ENCODE measurements around the gene GH1.
"Not testable (repeated sequence)": the region's sequence is repeated elsewhere in the genome, so short reads cannot be mapped to it uniquely, and the experiment has no call there.

GH1 gene

GRCh38 chr17:63926164-63926563, 7.5 kb upstream of the GH1 start:
- no peak for DNase-seq (ENCODE audit: low read depth)

- DNase-seq (ENCODE audit: low read depth), result no peak
Observed at GRCh38 chr17:63925615-63926014, 7.0 kb upstream of the GH1 start.

GRCh38 chr17:63922402-63922801, 3.8 kb upstream of the GH1 start:
- not testable (repeated sequence) for DNase-seq (ENCODE audit: low read depth)

DNA sequence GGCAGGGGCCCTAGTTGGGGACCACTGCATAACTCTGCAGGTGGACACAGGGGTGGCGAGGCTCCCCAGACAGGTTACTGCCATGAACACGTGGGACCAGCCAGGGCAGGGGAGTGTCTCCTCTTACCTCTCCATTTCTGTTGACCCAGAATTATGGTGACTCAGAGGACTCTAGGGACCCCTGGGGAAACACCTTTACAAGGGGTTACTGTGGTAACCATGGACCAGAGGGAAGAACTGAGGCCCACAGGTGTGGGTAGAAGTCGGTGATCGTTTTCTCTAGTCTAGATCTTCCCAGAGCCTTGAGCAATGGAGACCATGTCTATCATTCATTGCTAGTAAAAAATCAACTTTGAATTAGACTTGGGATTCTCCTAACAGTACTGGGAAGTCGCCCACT, 2.1 kb upstream of the GH1 start:
- DNase-seq (ENCODE audit: low read depth), result not testable (repeated sequence)

DNA sequence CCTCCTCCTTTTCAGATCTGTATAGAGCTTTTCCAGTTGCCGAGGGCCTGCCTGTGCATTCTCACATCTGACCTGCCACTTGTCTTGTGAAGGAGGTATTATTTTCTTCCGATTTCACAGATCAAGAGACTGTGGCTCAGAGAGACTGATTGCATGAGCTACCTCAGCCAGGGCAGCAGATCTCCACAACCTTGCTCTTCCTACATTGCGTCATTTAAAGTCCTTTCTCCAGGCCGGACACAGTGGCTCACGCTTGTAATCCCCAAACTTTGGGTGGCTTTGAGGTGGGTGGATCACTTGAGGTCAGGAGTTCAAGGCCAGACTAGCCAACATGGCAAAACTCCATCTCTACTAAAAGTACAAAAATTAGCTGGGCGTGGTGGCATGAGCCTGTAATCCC, 1.4 kb upstream of the GH1 start:
- DNase-seq (ENCODE audit: low read depth), result not testable (repeated sequence)

- DNase-seq (ENCODE audit: low read depth), result peak; percentile 42
Observed at GRCh38 chr17:63919311-63919723, 678 bp upstream of the GH1 start.

- DNase-seq (ENCODE audit: low read depth), result no peak
Observed at GRCh38 chr17:63918305-63918704, 334 bp downstream of the GH1 start.

DNA sequence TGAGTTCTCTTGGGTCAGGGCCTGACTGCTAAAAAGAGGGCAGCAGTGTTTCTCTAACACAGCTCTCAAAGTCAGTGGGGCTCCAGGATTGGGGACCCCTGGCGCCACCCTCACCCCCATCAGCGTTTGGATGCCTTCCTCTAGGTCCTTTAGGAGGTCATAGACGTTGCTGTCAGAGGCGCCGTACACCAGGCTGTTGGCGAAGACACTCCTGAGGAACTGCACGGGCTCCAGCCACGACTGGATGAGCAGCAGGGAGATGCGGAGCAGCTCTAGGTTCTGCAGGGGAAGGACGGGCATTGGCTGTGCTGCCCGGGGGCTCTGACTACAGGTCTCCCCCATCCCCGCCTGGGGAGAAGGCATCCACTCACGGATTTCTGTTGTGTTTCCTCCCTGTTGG, 993 bp downstream of the GH1 start:
- no peak for DNase-seq (ENCODE audit: low read depth)

DNA sequence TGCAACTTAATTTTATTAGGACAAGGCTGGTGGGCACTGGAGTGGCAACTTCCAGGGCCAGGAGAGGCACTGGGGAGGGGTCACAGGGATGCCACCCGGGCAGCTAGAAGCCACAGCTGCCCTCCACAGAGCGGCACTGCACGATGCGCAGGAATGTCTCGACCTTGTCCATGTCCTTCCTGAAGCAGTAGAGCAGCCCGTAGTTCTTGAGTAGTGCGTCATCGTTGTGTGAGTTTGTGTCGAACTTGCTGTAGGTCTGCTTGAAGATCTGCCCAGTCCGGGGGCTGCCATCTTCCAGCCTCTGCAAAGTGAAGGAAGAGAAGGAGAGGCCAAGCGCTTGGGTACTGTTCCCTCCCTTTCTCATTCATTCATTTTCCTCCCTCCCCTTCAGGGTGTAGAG, 1.4 kb downstream of the GH1 start:
- DNase-seq (ENCODE audit: low read depth), result not testable (repeated sequence)

GRCh38 chr17:63916566-63917185, 2.0 kb downstream of the GH1 start:
- DNase-seq (ENCODE audit: low read depth), result no peak

GRCh38 chr17:63915753-63916152, 2.9 kb downstream of the GH1 start:
- not testable (repeated sequence) for DNase-seq (ENCODE audit: low read depth)

- DNase-seq (ENCODE audit: low read depth), result no peak
Observed at GRCh38 chr17:63914471-63914870, 4.2 kb downstream of the GH1 start.

GRCh38 chr17:63911657-63912100, 7.0 kb downstream of the GH1 start:
- DNase-seq (ENCODE audit: low read depth), result peak; percentile 32

- no peak for DNase-seq (ENCODE audit: low read depth)
Observed at GRCh38 chr17:63911041-63911635, 7.5 kb downstream of the GH1 start, which contains the start of gene CSHL1. TSS of gene CSHL1 (minus strand) at chr17:63911258. CDS start at chr17:63911196, 62 bp downstream.

DNA sequence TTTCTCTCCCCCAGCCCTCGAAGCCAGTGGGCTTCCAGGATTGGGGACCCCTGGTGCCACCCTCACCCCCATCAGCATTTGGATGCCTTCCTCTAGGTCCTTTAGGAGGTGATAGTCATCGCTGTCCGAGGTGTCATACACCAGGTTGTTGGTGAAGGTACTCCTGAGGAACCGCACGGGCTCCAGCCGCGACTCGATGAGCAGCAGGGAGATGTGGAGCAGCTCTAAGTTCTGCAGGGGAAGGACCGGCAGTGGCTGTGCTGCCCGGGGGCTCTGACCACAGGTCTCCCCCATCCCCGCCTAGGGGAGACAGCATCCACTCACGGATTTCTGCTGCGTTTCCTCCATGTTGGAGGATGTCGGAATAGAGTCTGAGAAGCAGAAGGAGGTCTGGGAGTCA, 8.5 kb downstream of the GH1 start:
- no peak for DNase-seq (ENCODE audit: low read depth)

- DNase-seq (ENCODE audit: low read depth), result not testable (repeated sequence)
Observed at GRCh38 chr17:63909586-63909985, 9.1 kb downstream of the GH1 start.

DNA sequence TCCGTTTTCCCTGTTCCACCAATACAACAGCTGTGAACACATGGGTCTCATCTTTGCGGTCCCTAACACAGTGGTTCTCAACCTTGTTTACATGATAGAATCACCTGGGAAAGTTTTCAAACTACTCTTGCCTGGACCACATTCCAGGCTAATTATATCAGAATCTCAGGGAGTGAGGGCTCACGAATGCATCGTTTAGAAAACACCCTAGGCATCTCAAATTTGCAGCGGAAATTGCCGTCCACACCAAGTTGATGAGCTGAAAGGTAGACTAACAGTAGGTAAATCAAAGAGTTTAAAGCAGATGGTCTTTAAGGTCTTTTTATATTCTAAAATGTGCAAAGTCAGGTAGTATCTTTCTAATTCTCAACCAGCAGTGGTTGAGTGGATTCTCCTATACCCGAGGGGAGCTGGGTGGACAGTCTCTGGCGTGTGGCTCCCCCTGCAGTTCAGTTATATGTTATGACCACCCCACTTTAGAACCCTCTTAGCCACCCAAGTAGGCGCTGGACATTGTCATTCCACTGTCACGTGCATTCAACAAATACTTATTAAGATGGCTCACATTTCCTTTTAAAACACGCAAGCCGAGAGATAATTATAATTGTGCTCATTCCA, 11.4 kb downstream of the GH1 start:
- not testable (repeated sequence) for DNase-seq (ENCODE audit: low read depth)

GRCh38 chr17:63904796-63905195, 13.8 kb downstream of the GH1 start:
- not testable (repeated sequence) for DNase-seq (ENCODE audit: low read depth)

- not testable (repeated sequence) for DNase-seq (ENCODE audit: low read depth)
Observed at GRCh38 chr17:63903787-63904201, 14.8 kb downstream of the GH1 start.

- not testable (repeated sequence) for DNase-seq (ENCODE audit: low read depth)
Observed at GRCh38 chr17:63901971-63902370, 16.7 kb downstream of the GH1 start.

DNA sequence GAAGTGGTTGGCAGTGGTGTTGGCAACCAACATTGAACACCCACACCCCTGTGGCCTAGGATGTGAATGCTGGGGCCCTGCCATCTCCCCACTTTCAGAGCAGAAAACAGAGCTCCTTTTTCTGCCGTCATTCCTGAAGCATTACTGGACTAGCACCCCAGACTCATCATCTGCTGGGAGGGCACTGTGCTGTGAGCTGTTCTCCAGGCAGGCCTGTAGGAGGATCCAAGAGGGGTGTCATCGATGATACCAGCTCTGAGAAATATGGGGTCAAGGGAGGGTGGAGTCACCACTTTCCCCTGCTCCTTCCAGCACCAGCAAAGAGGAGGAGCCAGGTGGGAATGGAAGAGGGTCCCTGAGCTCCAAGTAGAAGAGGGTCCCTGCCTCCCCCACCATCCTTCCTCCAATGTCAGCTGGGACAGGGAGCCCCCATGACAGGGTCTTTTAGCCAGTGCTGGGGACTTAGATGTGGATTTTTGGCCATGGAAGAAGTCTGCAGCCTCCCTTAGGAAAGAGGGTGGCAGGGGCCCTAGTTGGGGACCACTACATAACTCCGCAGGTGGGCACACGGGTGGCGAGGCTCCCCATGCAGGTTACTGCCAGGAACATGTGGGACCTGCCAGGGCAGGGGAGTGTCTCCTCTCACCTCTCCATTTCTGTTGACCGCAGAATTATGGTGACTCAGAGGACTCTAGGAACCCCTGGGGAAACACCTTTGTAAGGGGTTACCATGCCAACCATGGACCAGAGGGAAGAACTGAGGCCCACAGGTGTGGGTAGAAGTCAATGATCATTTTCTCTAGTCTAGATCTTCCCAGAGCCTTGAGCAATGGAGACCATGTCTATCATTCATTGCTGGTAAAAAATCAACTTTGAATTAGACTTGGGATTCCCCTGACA, 19.5 kb downstream of the GH1 start:
- DNase-seq (ENCODE audit: low read depth), result not testable (repeated sequence)
